Measurements from ENCODE around the gene SMTN.

DNA sequence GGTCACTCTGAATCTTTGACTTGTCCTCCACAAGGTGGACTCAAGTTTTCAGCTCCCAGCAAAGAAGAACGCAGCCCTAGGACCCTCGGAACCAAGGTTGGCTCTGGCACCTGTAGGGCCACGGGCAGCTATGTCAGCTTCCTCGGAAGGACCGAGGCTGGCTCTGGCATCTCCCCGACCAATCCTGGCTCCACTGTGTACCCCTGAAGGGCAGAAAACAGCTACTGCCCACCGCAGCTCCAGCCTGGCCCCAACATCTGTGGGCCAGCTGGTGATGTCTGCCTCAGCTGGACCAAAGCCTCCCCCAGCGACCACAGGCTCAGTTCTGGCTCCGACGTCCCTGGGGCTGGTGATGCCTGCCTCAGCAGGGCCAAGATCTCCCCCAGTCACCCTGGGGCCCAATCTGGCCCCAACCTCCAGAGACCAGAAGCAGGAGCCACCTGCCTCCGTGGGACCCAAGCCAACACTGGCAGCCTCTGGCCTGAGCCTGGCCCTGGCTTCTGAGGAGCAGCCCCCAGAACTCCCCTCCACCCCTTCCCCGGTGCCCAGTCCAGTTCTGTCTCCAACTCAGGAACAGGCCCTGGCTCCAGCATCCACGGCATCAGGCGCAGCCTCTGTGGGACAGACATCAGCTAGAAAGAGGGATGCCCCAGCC is 43.8 kb downstream of the SMTN start:
- TF ChIP-seq, protein P1, sequence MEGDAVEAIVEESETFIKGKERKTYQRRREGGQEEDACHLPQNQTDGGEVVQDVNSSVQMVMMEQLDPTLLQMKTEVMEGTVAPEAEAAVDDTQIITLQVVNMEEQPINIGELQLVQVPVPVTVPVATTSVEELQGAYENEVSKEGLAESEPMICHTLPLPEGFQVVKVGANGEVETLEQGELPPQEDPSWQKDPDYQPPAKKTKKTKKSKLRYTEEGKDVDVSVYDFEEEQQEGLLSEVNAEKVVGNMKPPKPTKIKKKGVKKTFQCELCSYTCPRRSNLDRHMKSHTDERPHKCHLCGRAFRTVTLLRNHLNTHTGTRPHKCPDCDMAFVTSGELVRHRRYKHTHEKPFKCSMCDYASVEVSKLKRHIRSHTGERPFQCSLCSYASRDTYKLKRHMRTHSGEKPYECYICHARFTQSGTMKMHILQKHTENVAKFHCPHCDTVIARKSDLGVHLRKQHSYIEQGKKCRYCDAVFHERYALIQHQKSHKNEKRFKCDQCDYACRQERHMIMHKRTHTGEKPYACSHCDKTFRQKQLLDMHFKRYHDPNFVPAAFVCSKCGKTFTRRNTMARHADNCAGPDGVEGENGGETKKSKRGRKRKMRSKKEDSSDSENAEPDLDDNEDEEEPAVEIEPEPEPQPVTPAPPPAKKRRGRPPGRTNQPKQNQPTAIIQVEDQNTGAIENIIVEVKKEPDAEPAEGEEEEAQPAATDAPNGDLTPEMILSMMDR (IDR thresholded peaks at IDR 0.05): no peak
- no peak for TF ChIP-seq POLR2AphosphoS5 (IDR thresholded peaks at IDR 0.05)
- TF ChIP-seq POLR2A (IDR thresholded peaks at IDR 0.05): no peak

All from breast epithelium (tissue), 3 donors.